GM21723 (cell line): ENCODE results near the gene ZFAND6.
"Not testable (repeated sequence)": the region's sequence is repeated elsewhere in the genome, so short reads cannot be mapped to it uniquely, and the experiment has no call there.

ENCODE experiments used
- ATAC-seq: cut with Tn5 transposase; IDR thresholded peaks from one replicate; pipeline ENCODE4 v1.9.1; 2021; ENCODE audit warnings: mild to moderate bottlenecking, moderate library complexity; ENCODE audit not compliant: unreplicated experiment

The ZFAND6 gene

DNA sequence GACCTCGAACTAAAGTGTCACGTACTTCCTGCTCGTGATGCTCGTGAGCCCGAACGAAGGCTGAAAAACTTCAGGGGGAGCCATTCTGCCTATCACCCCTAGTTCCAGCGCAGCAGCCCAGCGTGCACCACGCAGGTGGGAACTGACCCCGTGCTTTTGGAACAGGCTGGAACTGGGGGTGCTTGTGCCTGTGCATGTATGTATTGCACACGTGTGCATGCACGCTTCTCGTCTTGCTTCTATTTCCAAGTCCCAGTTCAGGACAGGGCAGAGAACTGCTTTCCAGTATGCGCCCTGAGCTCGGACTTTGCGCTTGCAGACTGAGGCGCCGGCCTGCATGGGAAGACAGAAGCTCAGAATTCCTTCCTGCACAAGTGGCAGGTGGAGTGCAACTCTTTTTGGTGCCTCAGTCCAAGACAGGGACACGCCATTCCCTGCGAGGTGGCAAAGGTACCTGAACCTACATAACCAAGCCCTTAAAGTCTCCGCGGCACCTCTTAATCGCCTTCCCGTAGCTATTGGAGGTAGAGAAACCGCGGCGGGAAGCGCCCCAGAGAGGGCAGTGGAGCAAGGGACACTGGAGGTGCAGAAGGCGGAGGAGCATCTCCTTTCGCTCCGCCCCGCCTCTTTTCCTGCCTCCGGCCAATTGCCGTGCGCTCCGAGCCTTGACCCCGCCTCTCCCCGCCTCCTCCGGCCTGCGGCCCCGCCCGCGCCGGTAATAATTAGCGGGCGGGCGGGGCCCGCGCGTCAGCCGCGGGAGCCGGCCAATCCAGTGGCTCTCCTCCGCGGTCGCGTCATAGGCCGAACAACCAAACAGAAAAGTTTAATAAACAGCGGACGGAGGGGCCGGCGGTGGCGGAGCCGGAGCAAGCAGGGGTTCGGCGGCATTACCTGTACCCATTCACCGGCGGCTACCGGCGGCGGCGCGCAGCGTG, at the start of gene ZFAND6:
TSS of gene ZFAND6 (plus strand) at position 826 of the 935 bp plus-strand sequence. CDS start 60,669 bp downstream, outside the sequence.
- peak; percentile 75 for ATAC-seq

DNA sequence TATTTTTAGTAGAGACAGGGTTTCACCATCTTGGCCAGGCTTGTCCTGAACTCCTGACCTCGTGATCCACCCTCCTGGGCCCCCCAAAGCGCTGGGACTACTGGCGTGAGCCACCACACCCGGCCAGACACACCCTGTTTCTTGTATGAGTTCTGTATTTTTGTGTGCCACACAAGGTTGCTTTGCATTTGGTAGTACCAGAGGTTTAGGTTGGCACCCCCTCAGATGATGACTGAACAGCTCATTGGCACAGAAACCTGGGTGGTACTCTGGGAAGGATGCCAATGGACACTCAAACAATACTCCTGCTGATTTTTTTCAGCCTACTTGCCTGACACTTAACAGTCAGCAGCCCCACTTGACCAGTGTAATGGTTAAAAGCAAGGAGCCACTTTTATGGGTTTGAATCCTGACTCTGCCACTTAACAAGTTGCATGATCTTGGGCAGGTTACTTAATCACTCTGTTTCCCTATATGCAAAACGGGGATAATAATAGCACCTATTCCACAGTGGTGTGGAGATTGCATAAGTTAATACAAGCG, 49.3 kb upstream of the ZFAND6 start:
- peak; percentile 34 for ATAC-seq

DNA sequence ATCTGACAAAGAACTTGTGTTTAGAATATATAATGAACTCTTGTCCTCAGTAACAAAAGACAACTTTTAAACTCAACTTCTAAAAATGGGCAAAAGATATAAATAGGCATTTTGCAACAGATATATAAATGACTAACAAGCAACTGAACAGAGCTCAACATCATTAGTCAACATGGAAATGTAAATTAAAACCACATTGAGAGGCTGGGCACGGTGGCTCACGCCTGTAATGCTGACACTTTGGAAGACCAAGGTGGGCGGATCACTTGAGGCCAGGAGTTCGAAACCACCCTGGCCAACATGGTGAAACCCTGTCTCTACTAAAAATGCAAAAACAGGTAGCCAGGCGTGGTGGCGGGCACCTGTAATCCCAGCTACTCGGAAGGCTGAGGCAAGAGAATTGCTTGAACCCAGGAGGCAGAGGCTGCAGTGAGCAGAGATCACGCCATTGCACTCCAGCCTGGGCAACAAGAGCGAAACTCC, 48.4 kb upstream of the ZFAND6 start:
- ATAC-seq: peak; percentile 58

DNA sequence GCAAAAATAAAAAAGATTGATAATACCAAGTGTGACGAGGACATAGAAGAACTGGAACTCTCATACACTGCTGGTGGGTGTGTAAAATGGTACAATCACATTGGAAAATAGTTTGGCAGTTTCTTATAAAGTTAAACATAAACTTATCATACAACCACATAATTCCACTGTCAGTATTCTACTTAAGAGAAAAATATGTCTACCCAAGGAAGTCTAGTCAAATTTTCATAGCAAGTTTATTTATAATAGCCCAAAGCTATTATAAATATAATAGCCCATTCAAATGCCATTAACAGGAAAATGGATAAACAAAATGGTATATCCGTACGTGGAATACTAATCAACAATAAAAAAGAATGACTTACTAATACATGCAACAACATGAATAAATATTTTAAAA, 47.9 kb upstream of the ZFAND6 start:
- ATAC-seq: no peak

DNA sequence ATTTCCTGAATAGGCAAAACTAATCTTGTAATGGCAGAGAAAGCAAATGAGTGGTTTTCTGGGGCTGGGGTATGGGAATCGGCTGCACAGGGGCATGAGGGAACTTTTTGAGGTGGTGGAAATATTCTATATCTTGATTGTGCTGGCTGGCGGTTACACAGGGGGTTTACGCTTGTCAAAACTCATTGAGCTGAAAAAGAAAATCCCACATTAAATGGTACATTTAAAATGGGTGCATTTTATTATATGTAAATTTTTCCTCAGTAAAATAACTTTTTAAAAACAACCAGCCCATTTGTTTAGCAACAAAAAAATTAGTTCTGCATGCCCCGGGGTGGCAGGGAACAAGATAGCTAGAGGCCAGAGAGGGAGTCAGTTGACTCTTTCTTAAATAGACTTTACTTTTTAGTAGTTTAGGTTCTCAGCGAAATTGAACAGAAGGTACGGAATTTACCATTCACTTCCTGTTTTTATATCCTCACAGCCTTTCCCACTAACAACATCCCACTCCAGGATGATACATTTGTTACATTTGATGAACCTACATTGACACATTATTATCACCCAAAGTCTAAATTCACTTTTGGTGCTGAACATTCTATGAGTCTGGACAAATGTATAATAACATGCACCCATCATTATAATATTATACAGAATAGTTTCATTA, 47.3 kb upstream of the ZFAND6 start:
- ATAC-seq: no peak

DNA sequence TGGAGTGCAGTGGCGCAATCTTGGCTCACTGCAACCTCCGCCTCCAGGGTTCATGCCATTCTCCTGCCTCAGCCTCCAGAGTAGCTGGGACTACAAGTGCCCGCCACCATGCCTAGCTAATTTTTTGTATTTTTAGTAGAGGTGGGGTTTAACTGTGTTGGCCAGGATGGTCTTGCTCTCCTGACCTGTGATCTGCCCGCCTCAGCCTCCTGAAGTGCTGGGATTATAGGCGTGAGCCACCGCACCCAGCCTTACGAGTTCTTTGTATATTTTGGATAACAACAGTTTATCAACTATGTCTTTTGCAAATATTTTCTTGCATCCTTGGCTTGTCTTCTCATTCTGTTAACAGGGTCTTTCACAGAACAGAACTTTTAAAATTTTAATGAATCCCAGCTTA, 45.3 kb upstream of the ZFAND6 start:
- not testable (repeated sequence) for ATAC-seq

DNA sequence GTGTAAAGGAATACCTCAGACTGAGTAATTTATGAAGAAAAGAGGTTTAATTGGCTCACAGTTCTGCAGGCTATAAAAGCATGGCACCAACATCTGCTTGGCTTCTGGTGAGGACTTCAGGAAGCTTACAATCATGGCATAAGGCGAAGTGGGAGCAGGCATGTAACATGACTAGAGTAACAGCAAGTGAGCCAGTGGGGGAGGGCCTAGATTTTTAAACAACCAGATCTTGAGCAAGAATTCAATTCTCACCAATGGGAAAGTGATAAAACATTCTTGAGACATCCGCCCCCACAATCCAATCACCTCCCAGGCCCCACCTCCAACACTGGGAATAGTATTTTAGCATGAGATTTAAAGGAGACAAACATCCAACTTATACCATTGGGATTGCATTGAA, 44.3 kb upstream of the ZFAND6 start:
- no peak for ATAC-seq

DNA sequence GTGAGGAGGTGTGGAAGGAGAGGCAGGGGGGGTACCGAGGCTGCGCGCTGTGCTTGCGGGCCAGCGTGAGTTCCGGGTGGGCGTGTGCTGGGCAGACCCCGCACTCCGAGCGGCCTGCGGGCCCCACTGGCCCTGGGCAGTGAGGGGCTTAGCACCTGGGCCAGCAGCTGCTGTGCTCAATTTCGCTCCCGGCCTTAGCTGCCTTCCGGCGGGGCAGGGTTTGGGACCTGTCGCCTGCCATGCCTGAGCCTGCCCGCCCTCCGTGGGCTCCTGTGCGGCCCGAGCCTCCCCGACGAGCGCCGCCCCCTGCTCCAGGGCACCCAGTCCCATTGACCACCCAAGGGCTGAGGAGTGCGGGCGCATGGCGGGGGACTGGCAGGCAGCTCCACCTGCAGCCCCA, 43.0 kb upstream of the ZFAND6 start:
- ATAC-seq: not testable (repeated sequence)

DNA sequence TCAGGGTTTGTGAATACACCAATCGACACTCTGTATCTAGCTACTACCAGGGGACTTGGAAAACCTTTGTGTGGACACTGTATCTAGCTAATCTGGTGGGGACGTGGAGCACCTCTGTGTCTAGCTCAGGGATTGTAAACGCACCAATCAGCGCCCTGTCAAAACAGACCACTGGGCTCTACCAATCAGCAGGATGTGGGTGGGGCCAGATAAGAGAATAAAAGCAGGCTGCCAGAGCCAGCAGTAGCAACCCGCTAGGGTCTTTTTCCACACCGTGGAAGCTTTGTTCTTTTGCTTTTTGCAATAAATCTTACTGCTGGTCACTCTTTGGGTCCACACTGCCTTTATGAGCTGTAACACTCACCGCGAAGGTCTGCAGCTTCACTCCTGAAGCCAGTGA, 42.3 kb upstream of the ZFAND6 start:
- ATAC-seq: not testable (repeated sequence)

DNA sequence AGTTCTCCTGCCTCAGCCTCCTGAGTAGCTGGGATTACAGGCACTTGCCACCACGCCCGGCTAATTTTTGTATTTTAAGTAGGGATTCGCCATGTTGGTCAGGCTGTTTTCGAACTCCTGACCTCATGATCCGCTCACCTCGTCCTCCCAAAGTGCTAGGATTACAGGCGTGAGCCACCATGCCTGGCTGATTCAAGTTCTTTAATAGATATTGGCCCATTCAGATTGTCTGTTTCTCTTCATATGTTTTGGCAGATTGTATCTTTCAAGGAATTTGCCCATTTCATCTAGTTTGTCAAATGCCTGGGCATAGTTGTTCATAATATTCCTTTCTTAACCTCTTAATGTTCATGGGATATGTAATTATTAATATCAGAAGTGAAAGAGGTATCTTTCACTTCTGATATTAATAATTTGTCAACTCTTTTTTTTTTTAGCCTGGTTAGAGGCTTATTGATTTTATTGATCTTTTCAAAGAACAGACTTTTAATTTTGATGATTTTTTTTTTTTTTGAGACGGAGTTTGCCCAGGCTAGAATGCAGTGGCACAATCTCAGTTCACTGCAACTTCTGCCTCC, 40.2 kb upstream of the ZFAND6 start:
- no peak for ATAC-seq

DNA sequence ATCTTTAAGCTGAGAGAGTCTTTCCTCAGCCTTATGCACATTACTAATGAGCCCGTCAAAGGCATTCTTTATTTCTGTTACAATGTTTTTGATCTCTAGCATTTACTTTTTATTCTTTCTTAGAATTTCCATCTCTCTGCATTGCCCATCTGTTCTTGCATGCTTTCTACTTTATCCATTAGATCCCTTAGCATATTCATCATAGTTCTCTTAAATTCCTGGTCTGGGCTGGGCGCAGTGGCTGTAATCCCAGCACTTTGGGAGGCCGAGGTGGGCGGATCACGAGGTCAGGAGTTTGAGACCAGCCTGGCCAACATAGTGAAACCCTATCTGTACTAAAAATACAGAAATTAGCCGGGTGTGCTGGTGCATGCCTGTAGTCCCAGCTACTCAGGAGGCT, 39.3 kb upstream of the ZFAND6 start:
- not testable (repeated sequence) for ATAC-seq

DNA sequence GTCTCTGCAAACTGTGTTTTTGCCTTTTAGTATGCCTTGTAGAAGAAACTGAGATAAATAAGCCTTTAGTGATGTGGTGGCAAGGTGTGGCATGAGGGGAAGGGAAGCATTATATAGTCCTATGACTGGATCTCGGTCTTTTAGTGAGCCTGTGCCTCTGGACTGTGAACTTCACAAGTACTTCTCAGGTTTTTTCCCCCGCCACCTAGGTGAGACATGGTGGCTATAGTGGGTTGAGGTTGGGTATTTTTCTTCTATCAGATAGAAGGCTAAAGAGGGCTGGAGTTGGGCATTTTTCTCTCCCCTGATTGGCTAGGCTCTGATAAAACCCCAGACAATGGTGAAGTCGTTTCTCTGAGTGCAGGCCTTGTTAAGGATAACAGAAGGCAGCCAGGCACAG, 38.7 kb upstream of the ZFAND6 start:
- ATAC-seq: no peak

DNA sequence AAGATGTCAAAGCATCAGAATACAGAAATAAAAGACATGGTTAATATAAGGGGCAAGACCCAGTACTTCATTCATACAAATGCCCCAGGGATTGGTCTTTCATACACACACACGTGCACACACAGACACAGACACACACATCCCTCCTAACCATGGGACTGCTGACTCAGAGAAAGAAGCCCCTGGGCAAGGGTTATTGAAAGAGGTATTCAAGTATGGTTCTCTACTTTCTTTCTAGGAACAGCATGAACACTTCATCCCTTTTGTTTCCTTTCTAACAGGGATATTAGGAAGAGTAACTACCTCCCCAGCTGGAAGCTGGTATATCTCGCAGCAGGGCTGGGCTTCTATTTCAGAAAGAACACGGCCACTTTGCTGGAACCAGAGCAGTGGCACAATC, 33.2 kb upstream of the ZFAND6 start:
- ATAC-seq: no peak

DNA sequence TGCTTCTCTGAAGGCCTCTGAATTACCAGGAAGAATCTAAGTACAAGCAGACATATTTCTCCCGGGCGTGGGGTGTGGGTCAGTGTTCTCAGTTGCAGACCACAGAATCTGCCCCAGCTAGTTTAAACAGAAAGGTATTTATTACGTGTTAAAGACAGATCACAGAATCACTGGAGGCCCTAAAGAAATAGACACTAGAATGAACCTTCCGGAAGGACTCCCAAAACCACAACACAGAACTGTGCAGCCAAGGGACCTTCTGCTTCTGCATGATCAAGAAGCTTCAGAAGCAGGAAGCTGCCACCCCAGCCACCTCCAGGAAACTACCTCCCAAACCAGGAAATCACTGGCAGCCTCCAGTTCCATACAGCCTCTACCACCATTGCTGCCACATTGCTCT, 32.7 kb upstream of the ZFAND6 start:
- no peak for ATAC-seq

DNA sequence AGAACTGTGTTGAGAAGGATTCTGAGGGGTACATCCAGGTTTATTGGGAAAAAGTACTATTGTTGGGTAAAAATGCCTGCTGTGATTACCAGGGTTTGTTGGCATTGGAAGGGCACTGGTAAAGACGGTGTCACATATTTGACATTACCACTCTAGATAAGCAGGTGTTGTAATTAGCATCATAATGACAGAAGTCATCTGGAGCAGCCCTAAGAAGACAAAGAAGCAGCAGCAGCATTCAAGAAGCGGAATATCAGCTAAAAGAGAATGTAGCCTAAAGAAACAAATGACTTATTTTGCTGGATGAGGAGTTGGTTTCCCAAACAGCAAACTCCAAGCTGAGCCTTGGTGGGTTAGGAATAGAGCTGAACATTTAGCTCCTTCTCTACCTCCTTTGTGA, 30.5 kb upstream of the ZFAND6 start:
- ATAC-seq: no peak

DNA sequence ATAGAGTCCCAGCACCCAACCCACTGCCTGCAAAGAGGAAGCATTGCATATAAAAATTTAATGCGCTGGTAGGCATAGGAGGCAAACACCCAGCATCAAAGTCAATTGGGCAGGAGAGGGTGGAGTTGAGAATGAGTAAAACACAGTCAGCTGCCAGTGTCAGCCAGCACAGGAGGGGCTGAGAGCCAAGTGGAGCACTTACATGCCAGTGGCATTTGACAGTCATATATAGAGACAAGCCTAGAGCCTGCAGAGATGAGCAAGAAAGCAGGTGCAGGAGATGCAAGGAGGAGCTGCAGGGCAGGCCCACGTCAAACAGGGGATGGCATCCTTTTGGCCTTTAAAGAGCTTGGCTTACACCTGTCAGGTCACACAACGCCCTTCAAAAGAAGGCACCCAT, 27.6 kb upstream of the ZFAND6 start:
- no peak for ATAC-seq

DNA sequence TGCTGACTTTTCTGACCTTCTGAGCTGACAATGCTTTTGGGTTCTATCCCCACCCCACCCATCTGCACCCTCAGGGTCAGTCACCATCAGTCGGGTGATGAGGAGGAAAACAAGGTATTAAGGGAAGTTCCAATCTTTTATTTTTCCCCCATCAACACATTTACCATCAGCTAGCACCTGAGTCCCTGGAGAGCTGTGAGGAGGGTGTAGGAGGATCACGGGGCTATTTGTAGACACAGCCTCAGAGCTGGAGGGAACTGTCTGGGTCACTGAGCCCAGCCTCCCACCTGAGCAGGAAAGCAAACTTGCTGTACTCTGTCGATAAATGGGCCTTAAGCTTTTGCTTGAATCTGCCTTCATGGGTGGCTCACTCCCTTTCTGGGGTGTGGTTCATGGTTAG, 24.8 kb upstream of the ZFAND6 start:
- ATAC-seq: no peak

DNA sequence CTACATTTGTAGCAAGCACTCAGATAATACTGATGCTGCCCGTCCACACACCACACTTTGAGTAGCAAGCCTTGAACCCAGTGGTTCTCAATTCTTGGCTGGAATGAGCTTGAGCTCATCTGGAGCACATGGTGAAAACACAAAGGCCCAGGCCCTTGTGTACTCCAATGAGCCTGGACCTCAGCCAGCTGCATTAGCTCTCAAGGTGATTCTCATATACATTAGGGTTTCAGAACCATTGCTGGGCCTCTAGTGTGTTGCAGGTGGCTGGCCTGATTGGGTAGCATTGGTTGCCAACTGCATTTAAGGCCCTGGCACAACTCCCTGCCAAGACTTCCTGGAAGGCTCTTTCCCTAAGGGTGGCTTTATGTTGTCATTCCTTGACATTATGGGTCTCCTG, 23.4 kb upstream of the ZFAND6 start:
- ATAC-seq: no peak

DNA sequence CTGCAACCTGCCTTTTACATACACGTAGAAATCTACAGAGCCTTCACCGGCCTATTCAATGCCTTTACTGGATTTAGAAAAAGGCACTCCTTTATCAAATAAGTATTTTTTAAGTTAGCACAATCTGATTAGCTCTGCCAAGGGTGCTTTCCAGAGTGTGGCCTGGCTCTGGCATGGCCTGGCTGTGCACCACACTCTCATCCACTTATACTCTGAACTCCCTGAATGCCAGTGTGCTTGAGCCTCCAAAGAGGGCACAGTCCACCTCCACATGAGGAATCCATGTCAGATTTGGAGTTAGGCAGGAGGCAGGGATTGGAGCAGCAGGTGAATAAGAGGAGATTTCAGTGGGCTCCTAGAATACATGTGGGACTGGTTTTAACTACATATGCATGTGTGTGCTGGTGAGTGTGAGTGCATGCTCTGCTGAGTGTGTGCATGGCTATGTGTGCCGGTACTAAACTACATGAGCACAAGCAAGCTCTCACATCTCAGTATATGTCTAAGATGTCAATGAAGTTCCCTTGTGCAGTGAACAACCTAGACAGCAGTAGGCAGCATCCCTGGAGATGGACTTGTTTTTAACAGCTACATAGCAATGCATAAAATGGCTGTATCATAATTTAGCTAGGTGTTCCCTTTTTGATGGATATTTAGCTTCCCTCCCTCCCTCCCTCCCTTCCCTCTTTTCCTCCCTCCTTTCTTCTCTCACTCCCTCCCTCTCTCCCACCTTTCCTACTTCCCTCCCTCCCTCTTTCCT, 17.8 kb upstream of the ZFAND6 start:
- ATAC-seq: no peak

DNA sequence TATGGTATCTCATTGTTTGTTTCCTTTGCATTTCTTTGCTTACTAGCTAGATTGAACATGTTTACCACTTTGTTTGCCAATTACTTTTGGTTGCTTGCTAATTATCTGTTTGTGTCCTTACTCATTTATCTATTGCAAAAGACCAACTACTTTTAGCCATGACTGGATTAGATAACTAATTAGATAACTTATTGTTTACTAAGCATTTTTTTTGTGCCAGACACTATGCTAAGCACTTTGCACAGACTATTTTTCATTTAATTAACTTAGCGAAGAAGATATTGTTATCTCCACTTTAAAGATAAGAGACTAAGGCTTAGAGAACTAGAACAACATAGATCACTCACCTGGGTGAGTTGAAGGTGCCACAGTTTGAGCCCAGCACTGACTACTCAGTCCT, 16.9 kb upstream of the ZFAND6 start:
- no peak for ATAC-seq

DNA sequence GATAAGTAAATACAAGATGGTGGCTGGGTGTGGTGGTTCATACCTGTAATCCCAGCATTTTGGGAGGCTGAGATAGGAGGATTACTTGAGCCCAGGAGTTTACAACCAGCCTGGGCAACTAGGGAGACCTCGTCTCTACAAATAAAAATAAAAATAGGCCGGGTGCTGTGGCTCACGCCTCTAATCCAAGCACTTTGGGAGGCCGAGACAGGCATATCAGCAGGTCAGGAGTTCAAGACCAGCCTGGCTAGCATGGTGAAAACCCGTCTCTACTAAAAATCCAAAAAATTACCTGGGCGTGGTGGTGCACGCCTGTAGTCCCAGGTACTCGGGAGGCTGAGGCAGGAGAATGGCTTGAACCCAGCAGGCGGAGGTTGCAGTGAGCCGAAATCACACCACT, 14.3 kb upstream of the ZFAND6 start:
- ATAC-seq: not testable (repeated sequence)
